HepG2 (cell line): ENCODE results near the gene DNMT3A. TPM values are rescaled to one million over a fixed set of nuclear protein-coding genes. Genes with fewer than 3 reads are reported as not detected.

ENCODE experiments used
- GPN1 ChIP-seq: sonication (generic); formaldehyde crosslinking; IDR thresholded peaks from 2 replicates; pipeline ENCODE4 v1.5.1; 2020; ENCODE audit warnings: missing genetic modification reagents, borderline replicate concordance
- KAT2B ChIP-seq: fragments of 150-350 bp; IDR thresholded peaks from 2 replicates; pipeline ENCODE4 v1.6.1; 2014; ENCODE audit warnings: low read depth, low read length, borderline replicate concordance
- KDM4B ChIP-seq: sonication (generic); formaldehyde crosslinking; IDR thresholded peaks from 2 replicates; pipeline ENCODE4 v1.4.0; 2020; ENCODE audit warnings: missing genetic modification reagents
- KLF13 ChIP-seq: sonication (generic); formaldehyde crosslinking; IDR thresholded peaks from 2 replicates; pipeline ENCODE4 v1.4.0; 2020; ENCODE audit warnings: mild to moderate bottlenecking, missing genetic modification reagents
- POGK ChIP-seq: sonication (generic); formaldehyde crosslinking; conservative IDR thresholded peaks from 2 replicates; pipeline ENCODE4 v1.8.0; 2022; ENCODE audit warnings: mild to moderate bottlenecking, moderate library complexity, missing genetic modification reagents
- RBM39 ChIP-seq: fragments of 200-400 bp; formaldehyde crosslinking; IDR thresholded peaks from one replicate; pipeline ENCODE4 v1.6.1; 2018; ENCODE audit warnings: antibody characterized with exemption, mild to moderate bottlenecking, low read depth, low read length; ENCODE audit not compliant: poor library complexity, severe bottlenecking
- TFDP1 ChIP-seq: IDR thresholded peaks from 2 replicates; pipeline ENCODE4 v1.6.1; 2016; ENCODE audit warnings: missing compliant biosample characterization, missing genetic modification reagents, borderline replicate concordance
- ZBTB1 ChIP-seq: sonication (generic); formaldehyde crosslinking; IDR thresholded peaks from 2 replicates; pipeline ENCODE4 v1.4.0; 2020; ENCODE audit warnings: missing genetic modification reagents, borderline replicate concordance
- ZBTB10 ChIP-seq: sonication (generic); formaldehyde crosslinking; IDR thresholded peaks from 2 replicates; pipeline ENCODE4 v1.4.0; 2020; ENCODE audit warnings: missing genetic modification reagents, borderline replicate concordance
- ZBTB39 ChIP-seq: sonication (generic); formaldehyde crosslinking; IDR thresholded peaks from 2 replicates; pipeline ENCODE4 v1.5.0; 2020; ENCODE audit warnings: missing genetic modification reagents
- ZC3H4 ChIP-seq: sonication (generic); formaldehyde crosslinking; IDR thresholded peaks from 2 replicates; pipeline ENCODE4 v1.4.0; 2020; ENCODE audit warnings: missing genetic modification reagents, borderline replicate concordance
- ZMYM4 ChIP-seq: sonication (generic); formaldehyde crosslinking; IDR thresholded peaks from 2 replicates; pipeline ENCODE4 v1.8.1; 2023; ENCODE audit warnings: mild to moderate bottlenecking, missing genetic modification reagents
- ZNF225 ChIP-seq: sonication (generic); formaldehyde crosslinking; IDR thresholded peaks from 2 replicates; pipeline ENCODE4 v1.4.0; 2020; ENCODE audit warnings: mild to moderate bottlenecking, missing genetic modification reagents
- ZNF333 ChIP-seq: sonication (generic); formaldehyde crosslinking; IDR thresholded peaks from 2 replicates; pipeline ENCODE4 v1.4.0; 2020; ENCODE audit warnings: mild to moderate bottlenecking, missing genetic modification reagents, borderline replicate concordance
- ZNF350 ChIP-seq: sonication (generic); formaldehyde crosslinking; IDR thresholded peaks from 2 replicates; pipeline ENCODE4 v1.4.0; 2020; ENCODE audit warnings: mild to moderate bottlenecking, low read depth, missing genetic modification reagents, borderline replicate concordance
- ZNF431 ChIP-seq: sonication (generic); formaldehyde crosslinking; IDR thresholded peaks from 2 replicates; pipeline ENCODE4 v1.9.0; 2022; ENCODE audit warnings: missing genetic modification reagents, low read depth, mild to moderate bottlenecking, borderline replicate concordance
- ZNF597 ChIP-seq: sonication (generic); formaldehyde crosslinking; IDR thresholded peaks from 2 replicates; pipeline ENCODE4 v1.5.0; 2020; ENCODE audit warnings: missing genetic modification reagents
- ZNF605 ChIP-seq: sonication (generic); formaldehyde crosslinking; IDR thresholded peaks from 2 replicates; pipeline ENCODE4 v1.8.0; 2022; ENCODE audit warnings: mild to moderate bottlenecking, missing genetic modification reagents
- ZNF644 ChIP-seq: IDR thresholded peaks from 2 replicates; pipeline ENCODE4 v1.6.1; 2016; ENCODE audit warnings: low read depth
- polyA plus RNA-seq, 8 experiments: library from polyadenylated mRNA; depleted of rRNA in 3 of 8; stranded (reverse) in 7 of 8; unstranded in 1 of 8; fragments of >200 nt; fragmentation: Illumina TruSeq in 4 of 8; extraction: Trizol in 4 of 8; gene quantifications; 2 replicates each; pipeline versions ENCODE4 v1.2.1 to v1.2.3, GENCODE V29; 2011 to 2016; ENCODE audit warnings: low read depth in 4 of 8, missing spikeins in 1 of 8, mixed read lengths in 1 of 8; ENCODE audit not compliant: insufficient read depth in 1 of 8
- total RNA-seq, 5 experiments: library from RNA; depleted of rRNA; stranded (reverse); fragments of >200 nt; fragmentation: Illumina TruSeq; extraction: Trizol; gene quantifications; 2 replicates each; pipeline ENCODE4 v1.2.3, GENCODE V29; 2016; ENCODE audit warnings: low read depth in 1 of 5

Gene DNMT3A
- total and polyA plus RNA-seq, 2 of the 13 experiments (the other 11 are each of a cell fraction or from before 2014, with no cell fraction given): 14.7 to 29.1 TPM

- TF ChIP-seq GPN1 (CRISPR knock-in tag) (no peak), TFDP1 (CRISPR knock-in tag) (peak; percentile 66; the same call in 1 of the 2 replicates), ZNF644 (no peak), ZBTB1 (CRISPR knock-in tag) (peak; percentile 67; the same call in 1 of the 2 replicates), ZNF350 (CRISPR knock-in tag) (no peak; the same call in 1 of the 2 replicates), KAT2B (no peak), ZBTB39 (no peak), POGK (CRISPR knock-in tag) (no peak; the same call in 1 of the 2 replicates), ZNF225 (no peak), ZC3H4 (no peak), ZNF597 (no peak), ZNF605 (CRISPR knock-in tag) (no peak), ZBTB10 (0 out of 2 replicates have a peak, but pooled peaks have one; percentile 33), ZMYM4 (CRISPR knock-in tag) (no peak), KLF13 (CRISPR knock-in tag) (no peak), RBM39 (peak; percentile 93), ZNF333 (CRISPR knock-in tag) (0 out of 2 replicates have a peak, but pooled peaks have one; percentile 18), ZNF431 (CRISPR knock-in tag) (no peak), KDM4B (CRISPR knock-in tag) (no peak)
These were observed 1.4 kb downstream of the DNMT3A start (continued) for GRCh38 chr2:25340181-25340921.
